GM13976 (cell line): ENCODE results near the gene TCF7L1.

Experiments used
- DNase-seq: peaks from one replicate; pipeline ENCODE4 v3.0.0; 2012; ENCODE audit warnings: low spot score
- in situ Hi-C: fragments of 300-500 bp; cut with MboI; formaldehyde crosslinking; loops from one replicate; pipeline ENCODE4 v1.12.0; 2022; ENCODE audit warnings: low sequenced_read_pairs, mixed read lengths, inconsistent platforms; ENCODE audit not compliant: unreplicated experiment
- TF ChIP-seq, protein P1 (sequence below): IDR thresholded peaks from 2 replicates; pipeline ENCODE4 v1.5.1; 2012; ENCODE audit warnings: borderline replicate concordance, mild to moderate bottlenecking; ENCODE audit not compliant: insufficient read depth; ENCODE audit errors: extremely low read depth, missing control alignments, control extremely low read depth

TCF7L1 gene

DNA sequence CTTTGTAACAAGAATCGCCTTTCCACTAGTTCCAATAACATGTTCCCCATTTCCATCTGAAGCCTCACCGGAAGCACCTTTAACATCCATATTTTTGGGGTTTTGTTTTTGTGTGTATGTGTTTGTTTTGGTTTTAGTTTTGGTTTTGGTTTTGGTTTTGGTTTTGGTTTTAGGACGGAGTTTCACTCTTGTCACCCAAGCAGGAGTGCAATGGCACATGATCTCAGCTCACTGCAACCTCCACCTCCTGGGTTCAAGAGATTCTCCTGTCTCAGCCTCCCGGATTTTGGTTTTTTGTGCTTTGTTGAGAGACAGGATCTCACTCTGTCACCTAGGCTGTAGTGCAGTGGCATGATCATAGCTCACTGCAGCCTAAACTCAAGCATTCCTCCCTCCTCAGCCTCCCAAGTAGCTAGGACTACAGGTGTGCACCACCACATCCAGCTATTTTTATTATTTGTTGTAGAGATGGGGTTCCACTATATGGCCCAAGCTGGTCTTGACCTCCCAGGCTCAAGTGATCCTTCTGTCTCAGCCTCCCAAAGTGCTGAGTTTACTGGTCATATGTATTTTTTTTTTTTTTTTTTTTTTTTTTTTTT lies 158.3 kb downstream of the TCF7L1 start:
- TF ChIP-seq, protein P1, sequence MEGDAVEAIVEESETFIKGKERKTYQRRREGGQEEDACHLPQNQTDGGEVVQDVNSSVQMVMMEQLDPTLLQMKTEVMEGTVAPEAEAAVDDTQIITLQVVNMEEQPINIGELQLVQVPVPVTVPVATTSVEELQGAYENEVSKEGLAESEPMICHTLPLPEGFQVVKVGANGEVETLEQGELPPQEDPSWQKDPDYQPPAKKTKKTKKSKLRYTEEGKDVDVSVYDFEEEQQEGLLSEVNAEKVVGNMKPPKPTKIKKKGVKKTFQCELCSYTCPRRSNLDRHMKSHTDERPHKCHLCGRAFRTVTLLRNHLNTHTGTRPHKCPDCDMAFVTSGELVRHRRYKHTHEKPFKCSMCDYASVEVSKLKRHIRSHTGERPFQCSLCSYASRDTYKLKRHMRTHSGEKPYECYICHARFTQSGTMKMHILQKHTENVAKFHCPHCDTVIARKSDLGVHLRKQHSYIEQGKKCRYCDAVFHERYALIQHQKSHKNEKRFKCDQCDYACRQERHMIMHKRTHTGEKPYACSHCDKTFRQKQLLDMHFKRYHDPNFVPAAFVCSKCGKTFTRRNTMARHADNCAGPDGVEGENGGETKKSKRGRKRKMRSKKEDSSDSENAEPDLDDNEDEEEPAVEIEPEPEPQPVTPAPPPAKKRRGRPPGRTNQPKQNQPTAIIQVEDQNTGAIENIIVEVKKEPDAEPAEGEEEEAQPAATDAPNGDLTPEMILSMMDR: no peak
- DNase-seq: no peak
- in situ Hi-C loops: loop anchor here (25.0 kb wide), 2 partner anchors 354 to 804 kb away; no protein-coding TSS in a partner anchor

DNA sequence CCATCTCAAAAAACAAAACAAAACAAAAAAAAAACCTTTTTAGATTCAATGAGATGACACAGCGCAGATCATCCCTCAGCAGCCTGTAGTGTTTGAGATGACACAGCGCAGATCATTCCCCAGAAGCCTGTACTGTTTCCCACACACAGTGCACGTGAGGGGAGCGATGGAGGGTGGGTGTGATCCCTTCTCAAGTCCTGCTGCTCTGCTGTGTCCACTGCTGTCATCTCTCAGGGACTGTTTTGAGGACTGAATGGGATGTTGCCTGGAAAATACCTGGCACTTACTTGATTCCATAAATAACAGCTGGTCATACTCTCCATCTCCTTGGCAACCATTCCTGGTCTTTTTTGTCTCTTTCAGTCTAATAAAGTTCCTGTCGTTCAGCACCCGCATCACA lies 168.9 kb downstream of the TCF7L1 start:
- TF ChIP-seq, protein P1: no peak
- in situ Hi-C loops: no loop called here
- DNase-seq: no peak

DNA sequence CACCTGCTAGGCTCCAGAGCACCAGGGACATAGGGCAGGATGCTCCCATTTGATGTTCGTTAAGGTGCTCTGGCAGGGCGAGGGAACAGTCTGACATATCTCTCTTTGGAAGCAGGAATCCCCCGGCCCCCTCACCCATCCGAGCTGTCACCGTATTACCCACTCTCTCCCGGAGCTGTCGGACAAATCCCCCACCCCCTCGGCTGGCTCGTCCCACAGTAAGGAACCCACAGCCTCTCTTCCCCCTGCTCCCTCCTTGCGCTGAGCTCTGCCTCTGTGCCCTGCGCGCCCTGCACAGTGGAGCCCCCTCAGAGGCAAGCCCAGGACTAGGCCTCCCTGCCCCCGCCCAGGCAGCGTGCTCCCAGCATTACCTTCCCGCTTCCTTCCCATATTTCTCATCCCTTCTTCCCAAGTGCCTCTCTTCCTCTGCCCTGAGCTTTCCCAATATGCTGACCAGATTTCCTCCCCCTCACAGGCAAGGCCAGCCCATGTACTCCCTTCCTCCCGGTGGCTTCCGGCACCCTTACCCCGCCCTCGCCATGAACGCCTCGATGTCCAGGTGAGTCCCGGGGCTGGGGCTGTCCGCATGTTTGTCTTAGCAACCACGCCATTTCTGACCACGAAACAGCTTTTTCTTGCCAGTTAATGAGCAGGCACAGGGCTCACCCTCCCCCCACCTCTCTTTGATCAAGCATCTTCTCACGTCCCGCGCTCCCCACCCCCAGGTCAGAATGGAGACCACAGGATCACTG lies 170.8 kb downstream of the TCF7L1 start:
- DNase-seq: no peak
- TF ChIP-seq, protein P1: no peak
- in situ Hi-C loops: no loop called here

DNA sequence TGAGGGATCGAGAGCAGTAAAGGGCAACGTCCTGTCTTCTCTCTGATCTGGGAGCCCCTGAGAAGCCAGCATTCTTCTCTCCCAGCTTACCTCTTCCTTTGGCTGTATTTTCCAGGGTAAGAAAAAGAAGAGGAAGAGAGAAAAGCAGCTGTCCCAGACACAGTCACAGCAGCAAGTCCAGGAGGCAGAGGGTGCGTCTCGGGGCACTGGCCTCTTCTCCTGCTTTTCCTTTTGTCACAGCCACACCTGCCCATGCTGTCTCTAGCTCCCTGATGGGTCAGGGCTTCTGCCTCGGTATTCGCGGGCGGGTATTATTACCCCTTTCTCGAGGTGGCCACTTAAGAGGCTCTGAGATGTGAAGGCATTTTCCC lies 174.3 kb downstream of the TCF7L1 start:
- TF ChIP-seq, protein P1: no peak
- in situ Hi-C loops: no loop called here
- no peak for DNase-seq

DNA sequence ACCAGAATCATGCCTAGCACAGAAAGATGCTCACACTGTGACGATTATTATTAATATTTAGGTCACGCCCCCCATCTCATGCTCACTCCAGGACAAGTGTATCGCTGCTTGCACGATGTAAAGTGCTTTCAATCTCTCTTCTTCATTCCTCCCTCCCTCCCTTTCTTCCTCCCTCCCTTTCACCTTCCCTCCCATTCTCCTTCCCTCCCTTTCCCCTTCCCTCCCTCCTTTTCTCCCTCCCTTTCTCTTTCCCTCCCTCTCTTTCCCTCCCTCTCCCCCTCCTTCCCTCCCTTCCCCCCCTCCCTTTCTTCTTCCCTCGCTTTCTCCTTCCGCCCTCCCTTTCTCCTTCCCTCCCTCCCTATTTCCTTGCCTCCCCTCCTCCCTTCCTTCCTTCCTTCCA lies 175.0 kb downstream of the TCF7L1 start:
- TF ChIP-seq, protein P1: no peak
- in situ Hi-C loops: no loop called here
- DNase-seq: no peak

DNA sequence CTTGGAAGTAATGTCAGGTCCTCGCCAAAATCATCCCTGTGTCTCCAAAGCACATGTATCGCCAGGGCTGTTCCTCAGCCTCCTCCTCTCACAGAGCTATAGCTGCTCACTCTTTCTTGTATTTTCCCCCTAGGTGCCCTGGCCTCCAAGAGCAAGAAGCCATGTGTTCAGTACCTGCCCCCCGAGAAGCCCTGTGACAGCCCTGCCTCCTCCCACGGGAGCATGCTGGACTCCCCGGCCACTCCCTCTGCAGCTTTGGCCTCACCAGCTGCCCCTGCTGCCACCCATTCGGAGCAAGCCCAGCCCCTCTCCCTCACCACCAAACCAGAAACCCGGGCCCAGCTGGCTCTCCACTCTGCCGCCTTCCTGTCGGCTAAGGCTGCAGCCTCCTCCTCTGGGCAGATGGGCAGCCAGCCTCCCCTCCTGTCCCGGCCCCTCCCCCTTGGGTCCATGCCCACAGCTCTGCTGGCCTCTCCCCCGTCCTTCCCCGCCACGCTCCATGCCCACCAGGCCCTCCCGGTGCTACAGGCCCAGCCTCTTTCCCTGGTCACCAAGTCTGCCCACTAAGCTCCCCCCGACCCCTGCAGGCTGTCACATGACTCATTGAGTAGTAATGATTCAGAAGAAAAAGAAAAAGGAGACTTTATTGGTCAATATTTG lies 175.8 kb downstream of the TCF7L1 start:
- DNase-seq: no peak
- TF ChIP-seq, protein P1: no peak
- in situ Hi-C loops: no loop called here
